ENCODE data around the gene CDO1. TPM values are rescaled to one million over a fixed set of nuclear protein-coding genes. Genes with fewer than 3 reads are reported as not detected.

CDO1 gene
- total RNA-seq, 4 donors from 2014 or later, result 1.2 to 33.9 (median 8.5) TPM

DNA sequence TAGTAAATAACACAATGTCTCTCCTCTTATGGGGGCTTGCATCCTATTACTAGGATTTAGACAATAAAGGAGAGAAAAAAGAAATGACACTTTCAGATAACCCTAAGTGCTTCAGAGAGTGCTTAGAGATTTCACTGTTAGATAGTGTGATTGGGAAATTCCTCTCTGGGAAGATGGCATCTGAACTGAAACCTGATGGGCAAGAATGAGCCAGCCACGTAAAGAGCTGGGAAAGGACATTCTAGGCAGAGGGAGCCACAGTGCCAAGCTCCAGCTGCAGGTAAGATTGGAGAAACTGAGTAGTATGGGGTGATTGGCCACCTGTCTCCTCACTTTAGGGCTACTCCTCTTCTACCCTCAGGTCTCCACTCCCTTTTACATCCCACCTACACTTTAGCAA lies 14.5 kb downstream of the CDO1 start:
- H3K27ac ChIP-seq, result no peak overlapping the region
- H3K27me3 ChIP-seq, result no peaks in the 10 kb centered on the region
- intact Hi-C loops (cut with DNase I; ENCODE audit: low total_unique reads), result no loop called here
- TF ChIP-seq, protein P1, sequence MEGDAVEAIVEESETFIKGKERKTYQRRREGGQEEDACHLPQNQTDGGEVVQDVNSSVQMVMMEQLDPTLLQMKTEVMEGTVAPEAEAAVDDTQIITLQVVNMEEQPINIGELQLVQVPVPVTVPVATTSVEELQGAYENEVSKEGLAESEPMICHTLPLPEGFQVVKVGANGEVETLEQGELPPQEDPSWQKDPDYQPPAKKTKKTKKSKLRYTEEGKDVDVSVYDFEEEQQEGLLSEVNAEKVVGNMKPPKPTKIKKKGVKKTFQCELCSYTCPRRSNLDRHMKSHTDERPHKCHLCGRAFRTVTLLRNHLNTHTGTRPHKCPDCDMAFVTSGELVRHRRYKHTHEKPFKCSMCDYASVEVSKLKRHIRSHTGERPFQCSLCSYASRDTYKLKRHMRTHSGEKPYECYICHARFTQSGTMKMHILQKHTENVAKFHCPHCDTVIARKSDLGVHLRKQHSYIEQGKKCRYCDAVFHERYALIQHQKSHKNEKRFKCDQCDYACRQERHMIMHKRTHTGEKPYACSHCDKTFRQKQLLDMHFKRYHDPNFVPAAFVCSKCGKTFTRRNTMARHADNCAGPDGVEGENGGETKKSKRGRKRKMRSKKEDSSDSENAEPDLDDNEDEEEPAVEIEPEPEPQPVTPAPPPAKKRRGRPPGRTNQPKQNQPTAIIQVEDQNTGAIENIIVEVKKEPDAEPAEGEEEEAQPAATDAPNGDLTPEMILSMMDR (IDR thresholded peaks at IDR 0.05), result no peak
- no peak for TF ChIP-seq POLR2A (IDR thresholded peaks at IDR 0.05)
- DNase-seq, result no peak
- no peaks in the 10 kb centered on the region for H3K4me1 ChIP-seq
- H3K9me3 ChIP-seq, result no peaks in the 10 kb centered on the region
- H3K36me3 ChIP-seq, result no peaks in the 10 kb centered on the region
- no peak overlapping the region for H3K4me3 ChIP-seq

DNA sequence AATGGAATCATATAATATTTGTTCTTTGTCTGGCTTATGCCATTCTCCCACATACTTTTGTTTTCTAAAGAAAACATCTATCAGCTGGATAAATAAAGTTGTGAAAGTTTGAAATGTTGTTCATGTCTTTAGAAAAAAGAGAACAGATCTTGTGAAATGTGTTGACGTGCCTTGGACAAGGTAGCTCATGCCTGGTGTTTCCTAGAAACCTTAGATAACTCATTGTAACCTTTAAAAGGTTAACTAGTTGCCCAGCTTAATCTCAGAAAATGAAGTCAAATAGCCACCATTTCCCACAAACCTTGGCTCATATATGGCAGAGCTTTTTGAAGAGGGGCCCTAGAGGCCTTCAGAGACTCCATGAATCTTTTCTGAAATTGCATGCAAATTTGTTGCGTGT lies 15.3 kb downstream of the CDO1 start:
- no peak for DNase-seq
- intact Hi-C loops (cut with DNase I; ENCODE audit: low total_unique reads), result no loop called here
- H3K4me3 ChIP-seq, result no peak overlapping the region

DNA sequence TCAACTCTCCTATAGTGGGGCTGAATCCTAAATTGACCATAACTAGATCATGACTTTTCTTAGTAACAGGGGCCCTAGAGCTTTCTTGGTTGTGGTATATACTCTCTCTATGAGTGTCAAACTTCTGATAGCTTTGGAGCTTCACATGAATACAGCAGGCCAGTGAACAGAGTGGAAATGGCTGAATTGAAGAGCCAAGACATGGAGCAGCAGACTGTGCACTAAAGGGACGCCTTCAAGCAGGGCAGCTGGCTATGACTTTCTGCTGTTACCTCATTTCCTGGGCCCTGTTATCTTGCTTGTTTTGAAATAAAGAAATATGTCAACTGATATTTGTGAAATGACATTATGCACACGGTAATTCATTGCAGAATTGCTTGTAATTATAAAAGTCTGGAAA lies 16.4 kb downstream of the CDO1 start:
- Histone ChIP-seq H3K27ac (no peak overlapping the region), H3K27me3 (no peaks in the 10 kb centered on the region), H3K9me3 (no peaks in the 10 kb centered on the region), H3K4me3 (no peak overlapping the region), H3K4me1 (no peaks in the 10 kb centered on the region), H3K36me3 (no peaks in the 10 kb centered on the region)
- TF ChIP-seq, protein P1 (IDR thresholded peaks at IDR 0.05), result no peak
- TF ChIP-seq POLR2A (IDR thresholded peaks at IDR 0.05), result no peak
- intact Hi-C loops (cut with DNase I; ENCODE audit: low total_unique reads), result no loop called here
- DNase-seq, result no peak

More for the DNA sequence above, 15.3 kb downstream of the CDO1 start:
- Histone ChIP-seq H3K9me3 (no peaks in the 10 kb centered on the region), H3K4me1 (no peaks in the 10 kb centered on the region), H3K36me3 (no peaks in the 10 kb centered on the region), H3K27ac (no peak overlapping the region), H3K27me3 (no peaks in the 10 kb centered on the region)
- no peak for TF ChIP-seq POLR2A (IDR thresholded peaks at IDR 0.05)
- TF ChIP-seq, protein P1 (IDR thresholded peaks at IDR 0.05), result no peak

DNA sequence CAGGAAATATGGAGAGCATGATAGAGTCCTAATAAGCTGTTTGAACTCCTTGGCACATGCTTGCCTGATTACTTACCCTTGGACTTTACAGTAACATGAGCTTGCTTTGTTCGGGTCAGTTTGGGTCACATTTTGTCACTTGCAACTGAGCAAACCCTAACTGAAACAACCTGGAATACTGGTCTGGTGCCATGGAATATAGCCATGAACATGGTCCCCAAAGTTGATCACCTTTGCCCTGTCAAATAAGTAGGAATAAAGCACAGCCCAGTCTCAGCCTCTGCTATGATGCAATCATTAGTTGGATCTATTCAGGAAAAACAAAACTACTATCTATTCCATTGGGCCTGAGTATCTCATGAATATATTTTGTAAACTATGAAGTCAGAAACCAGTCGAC lies 18.2 kb downstream of the CDO1 start:
- Histone ChIP-seq H3K4me1 (no peaks in the 10 kb centered on the region), H3K27ac (no peak overlapping the region), H3K36me3 (no peaks in the 10 kb centered on the region), H3K9me3 (no peaks in the 10 kb centered on the region), H3K4me3 (no peak overlapping the region), H3K27me3 (no peaks in the 10 kb centered on the region)
- TF ChIP-seq POLR2A (IDR thresholded peaks at IDR 0.05), result no peak
- TF ChIP-seq, protein P1 (IDR thresholded peaks at IDR 0.05), result no peak
- intact Hi-C loops (cut with DNase I; ENCODE audit: low total_unique reads), result no loop called here
- no peak for DNase-seq

DNA sequence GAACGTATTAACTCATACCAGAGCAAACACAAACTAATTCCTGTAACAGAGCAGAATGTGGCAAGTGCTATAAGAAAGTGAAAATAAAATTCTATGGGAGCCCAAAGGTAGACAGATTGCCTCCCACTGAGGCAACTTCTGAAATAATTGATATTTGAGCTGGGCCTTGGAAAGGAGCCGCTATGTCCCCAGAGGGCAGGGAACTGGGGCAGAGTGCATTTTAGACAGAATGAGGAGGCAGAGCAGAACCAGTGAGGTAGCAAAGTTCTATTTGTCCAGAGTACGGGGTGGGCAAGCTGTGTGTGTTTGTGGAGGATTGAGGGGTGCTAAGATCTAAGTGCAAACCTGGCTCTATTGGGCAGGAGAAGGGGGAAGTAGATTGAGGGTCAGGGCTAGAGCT lies 19.8 kb downstream of the CDO1 start:
- intact Hi-C loops (cut with DNase I; ENCODE audit: low total_unique reads), result no loop called here
- no peak for DNase-seq
- Histone ChIP-seq H3K9me3 (no peaks in the 10 kb centered on the region), H3K27me3 (no peaks in the 10 kb centered on the region), H3K27ac (no peak overlapping the region), H3K36me3 (no peaks in the 10 kb centered on the region), H3K4me1 (no peaks in the 10 kb centered on the region), H3K4me3 (no peak overlapping the region)
- TF ChIP-seq POLR2A (IDR thresholded peaks at IDR 0.05), result no peak
- TF ChIP-seq, protein P1 (IDR thresholded peaks at IDR 0.05), result no peak
